GM19328 (cell line): ENCODE data around the gene CYSLTR1.
"Not testable (repeated sequence)": the region's sequence is repeated elsewhere in the genome, so short reads cannot be mapped to it uniquely, and the experiment has no call there.

Source experiments
- ATAC-seq: cut with Tn5 transposase; IDR thresholded peaks from one replicate; pipeline ENCODE4 v1.9.1; 2021; ENCODE audit warnings: mild to moderate bottlenecking, moderate library complexity; ENCODE audit not compliant: unreplicated experiment

CYSLTR1 gene, protein sequence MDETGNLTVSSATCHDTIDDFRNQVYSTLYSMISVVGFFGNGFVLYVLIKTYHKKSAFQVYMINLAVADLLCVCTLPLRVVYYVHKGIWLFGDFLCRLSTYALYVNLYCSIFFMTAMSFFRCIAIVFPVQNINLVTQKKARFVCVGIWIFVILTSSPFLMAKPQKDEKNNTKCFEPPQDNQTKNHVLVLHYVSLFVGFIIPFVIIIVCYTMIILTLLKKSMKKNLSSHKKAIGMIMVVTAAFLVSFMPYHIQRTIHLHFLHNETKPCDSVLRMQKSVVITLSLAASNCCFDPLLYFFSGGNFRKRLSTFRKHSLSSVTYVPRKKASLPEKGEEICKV

DNA sequence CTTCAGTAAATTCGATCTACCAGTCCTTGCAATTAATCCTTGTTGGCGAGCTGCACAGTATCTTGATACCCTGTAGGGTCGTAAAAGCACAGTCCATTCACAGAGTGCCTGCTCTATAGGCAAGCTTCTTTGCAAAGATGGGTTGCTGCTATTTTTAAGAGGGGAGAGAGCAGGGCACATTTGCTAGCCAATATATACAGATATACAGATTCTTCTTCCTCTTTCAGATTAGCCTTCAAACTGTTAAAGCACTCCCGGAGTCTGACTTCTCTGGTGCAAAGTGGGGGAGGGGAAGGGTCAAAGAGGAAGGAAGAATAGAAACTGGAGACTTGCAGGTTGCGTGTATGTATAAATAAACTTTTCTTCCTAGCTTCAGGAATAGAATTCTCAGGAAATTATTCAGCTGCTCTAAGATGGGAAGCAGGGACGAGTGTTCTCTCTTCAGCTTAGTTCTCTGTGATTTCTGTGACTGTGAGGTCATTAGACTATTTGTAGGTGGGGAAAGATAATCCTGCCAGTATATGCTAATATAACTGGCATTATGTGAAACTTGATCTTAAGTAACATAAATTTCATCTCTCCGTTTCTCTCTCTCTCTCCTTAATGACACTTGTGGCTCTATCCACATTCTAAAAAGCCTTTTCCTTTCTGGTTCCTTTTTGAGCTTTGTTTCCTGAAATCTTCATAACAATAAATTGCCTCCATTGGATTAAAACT is at the start of gene CYSLTR1:
Gene CYSLTR1 (minus strand): TSS at position 242 of the 717 bp plus-strand sequence. CDS start 53,865 bp downstream, outside the sequence.
- ATAC-seq, result peak; percentile 48

DNA sequence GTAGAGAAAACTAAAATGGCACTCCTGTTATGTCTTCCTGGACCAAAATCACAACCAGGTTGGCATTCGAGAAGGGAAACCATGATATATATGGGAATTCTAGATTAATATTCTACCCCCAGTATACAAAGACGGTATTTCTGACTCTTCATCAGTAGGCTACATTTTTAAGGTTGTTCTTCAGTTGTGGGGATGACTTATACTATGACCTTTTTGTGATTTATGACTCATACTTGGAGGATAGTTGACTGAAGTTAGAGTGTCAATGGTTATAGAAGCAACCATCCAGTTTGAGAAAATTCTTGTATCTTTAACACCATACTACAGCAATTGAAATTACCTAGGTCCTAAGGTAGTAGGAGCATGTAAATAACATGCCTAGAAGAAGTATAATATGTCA is 49.8 kb upstream of the CYSLTR1 start:
- ATAC-seq, result no peak

DNA sequence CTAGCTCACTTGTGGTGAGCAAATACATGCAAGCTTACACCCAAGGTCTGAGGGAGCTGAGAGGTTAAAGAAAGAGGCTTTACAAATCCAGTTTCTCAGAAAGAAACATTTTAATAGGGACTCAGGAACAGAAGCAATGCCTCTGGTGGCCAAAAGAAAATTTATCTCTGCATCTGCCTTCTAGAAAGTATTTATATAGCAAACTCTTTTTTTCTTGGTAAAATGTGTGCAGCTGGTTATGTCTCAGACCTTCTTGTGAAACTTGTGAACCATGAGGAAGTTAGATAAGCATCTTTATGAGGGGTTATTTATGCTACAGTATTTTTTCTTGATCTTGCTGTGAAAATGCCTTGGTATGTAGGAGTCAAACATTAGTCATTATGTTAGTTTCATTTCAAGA is 48.5 kb upstream of the CYSLTR1 start:
- ATAC-seq, result no peak

DNA sequence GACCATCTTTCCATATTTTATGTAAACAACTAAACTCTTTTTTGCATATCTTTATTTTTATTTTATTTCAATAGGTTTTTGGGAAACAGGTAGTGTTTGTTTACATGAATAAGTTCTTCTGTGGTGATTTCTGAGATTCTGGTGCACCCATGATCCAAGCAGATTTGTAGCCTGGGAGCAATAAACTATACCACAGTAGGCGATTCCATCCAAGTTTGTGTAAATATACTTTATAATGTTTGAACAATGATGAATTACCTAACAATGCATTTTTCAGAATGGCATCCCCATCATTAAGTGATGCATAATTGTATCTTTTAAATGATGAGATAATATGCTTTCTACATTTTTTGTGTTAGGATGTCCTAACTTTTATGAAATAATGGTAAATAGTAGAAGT is 39.2 kb upstream of the CYSLTR1 start:
- ATAC-seq, result no peak

DNA sequence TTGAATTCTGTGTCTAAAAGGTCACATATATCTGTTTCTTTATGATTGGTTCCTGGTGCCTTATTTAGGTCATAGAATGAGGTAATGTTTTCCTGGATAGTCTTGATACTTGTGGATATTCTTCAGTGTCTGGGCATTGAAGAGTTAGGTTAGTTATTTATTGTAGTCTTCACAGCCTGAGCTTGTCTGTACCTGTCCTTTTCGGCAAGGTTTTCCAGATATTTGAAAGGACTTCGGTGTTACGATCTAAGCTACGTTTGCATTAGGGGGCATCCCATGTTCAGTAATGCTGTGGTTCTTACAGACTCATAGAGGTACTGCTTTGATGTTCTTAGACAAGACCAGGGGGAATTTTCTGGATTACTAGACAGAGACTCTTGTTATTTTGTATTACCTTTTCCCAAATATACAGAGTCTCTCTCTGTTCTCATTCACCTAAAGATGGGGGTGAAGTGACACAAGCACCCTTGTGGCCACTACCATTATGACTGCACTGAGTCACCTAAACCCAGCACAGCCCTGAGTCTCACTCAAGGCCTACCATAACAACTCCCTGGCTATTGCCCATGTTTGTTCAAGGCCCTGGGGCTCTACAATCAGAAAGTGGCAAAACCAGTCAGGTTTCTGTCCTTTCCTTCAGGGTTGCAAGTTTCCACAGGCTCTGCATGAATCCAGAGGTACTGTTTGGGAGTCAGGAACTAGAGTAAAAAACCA is 30.1 kb upstream of the CYSLTR1 start:
- no peak for ATAC-seq

DNA sequence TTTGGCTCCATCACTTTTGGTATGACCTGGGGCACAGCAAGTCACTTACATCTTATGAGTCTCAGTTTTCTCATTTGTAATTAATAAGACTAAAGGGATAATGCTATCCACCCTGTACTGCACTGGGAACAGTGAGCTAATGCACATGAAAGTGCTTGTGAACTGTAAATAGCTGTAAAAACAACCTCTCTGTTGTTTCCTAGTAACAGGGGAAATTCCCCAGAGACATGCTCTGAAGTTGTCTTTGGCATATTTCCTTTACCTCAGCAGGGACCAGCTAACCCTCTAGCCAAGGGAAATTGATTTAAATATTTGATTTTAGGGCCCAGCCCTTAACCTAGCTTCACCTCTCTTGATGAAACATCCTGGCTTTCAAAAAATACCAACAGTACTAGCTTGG is 6.1 kb upstream of the CYSLTR1 start:
- ATAC-seq, result peak; percentile 58

DNA sequence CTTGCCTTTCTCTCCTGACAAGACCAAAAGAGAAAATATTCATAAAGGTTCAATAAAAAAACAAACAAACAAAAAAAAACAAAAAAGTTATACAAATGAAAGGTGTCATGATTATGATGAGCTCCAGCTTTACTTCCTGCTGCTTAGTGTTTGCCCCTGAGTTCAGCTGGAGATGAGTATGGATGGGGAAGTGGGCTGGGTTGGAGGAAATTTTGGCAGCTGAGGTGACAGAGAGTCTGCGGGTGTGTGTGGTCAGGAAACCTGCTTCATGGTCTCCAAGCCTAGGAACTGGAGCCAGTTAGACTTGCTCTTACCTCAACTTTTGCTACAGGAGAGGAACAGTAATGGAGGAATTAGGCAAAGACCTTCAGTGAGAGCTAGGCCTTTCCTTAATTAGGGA is 4.3 kb upstream of the CYSLTR1 start:
- no peak for ATAC-seq

DNA sequence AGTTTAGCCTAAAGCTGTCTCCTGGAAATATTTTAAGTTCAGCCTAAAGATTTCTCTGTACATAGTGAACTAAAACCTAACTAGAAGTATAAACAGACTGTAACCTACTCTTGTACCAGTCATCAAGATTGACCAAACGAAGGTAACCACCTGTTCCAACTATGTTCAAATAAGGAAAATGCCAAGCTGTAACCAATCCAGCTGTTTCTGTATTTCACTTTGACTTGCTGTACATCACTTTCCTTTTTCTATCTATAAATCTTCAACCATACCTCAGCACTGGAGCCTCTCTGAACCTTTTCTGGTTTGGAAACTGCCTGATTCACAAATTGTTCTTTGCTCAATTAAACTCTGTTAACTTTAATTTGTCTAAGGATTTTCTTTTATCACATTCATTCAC is 3.1 kb upstream of the CYSLTR1 start:
- ATAC-seq, result no peak

DNA sequence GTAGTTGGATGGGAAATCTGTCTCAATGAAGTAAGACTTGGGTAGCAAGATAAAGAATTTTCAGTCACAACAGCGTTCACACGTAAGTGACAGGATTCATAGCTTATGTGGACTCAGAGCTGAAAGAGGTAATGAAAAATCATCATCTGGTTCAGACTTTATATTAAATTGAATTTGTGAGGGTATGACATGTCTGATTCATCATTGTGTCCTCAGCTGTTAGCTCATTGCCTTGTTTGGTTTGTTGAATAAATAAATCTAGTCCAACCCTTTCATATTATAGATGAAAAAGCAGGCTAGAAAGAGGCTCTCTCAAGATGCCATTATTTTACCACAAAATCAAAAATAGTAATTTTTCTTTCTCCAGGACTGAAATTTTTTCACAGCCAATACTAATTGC is 2.7 kb upstream of the CYSLTR1 start:
- ATAC-seq, result no peak

DNA sequence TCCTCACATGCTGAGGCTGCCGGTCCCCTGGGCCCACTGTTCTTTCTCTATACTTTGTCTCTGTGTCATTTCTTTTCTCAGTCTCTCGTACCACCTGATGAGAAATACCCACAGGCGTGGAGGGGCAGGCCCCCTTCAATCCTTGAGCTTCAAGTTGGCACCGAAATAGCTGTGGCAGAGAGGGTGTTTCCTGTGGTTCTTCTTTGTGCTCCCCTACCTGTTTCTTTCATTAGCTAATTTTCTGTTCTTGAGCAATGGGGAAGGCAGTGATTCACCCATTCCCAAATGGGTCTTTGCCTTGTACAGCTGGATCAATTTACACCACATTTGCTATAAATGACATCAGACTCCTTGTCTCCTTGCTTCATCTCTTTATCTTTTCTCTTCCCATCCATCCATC is 2.1 kb upstream of the CYSLTR1 start:
- ATAC-seq, result no peak

DNA sequence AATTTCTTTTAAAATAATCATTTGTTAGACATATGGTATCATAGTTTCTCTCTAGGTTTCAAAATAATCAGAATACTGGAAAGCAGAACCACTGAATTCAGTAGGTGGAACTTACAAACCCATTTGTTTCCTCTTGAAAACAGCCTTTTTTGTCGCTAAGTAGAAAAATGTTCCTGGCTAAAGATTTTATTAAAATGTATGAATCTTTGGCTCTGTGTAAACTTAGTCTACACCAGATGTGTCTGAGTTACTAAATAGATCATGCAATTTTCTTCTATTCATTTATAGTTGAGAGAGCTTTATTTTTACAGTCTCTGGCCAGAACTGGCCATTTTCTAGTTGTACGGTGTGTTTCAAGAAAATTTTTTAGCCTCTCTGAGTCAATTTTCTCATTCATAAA is 1.0 kb downstream of the CYSLTR1 start:
- ATAC-seq, result no peak

DNA sequence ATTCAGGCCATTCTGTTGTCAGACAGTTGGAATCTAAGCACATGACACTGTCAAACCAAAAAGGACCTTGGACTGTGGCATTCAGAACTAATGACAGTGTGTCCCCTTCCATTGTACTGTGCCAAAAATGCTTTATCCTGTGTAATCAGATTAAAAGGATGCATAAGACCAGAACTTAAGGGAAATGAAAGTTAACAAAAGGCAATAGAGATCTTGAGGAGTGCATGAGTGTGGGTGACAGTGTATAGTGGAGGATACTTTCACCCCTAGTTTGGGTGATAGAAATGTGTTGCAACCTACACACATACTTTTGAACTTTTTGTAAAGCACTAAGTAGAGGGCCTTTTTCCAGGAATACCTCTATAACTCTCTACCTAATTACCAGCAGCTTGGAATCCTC is 4.5 kb downstream of the CYSLTR1 start:
- ATAC-seq, result no peak

DNA sequence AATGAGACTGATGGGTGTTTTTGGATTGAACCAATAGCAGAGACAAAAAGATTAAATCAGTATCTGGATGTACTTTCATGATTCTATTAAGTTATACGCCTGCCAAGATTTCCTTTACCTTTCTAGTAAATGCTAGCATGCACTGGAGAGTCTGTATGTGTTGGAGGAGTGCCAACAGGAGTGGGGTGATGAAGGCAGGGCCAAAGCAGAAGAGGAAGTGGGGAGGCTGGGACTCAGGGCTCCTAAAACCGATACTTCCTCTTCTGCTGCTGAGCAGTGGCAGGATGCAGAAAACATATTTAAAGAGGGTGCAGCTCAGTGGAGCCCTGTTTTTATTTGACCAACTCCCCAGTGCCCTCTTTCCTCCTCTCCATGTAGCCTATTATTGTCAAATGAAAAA is 5.6 kb downstream of the CYSLTR1 start:
- ATAC-seq, result peak; percentile 94

DNA sequence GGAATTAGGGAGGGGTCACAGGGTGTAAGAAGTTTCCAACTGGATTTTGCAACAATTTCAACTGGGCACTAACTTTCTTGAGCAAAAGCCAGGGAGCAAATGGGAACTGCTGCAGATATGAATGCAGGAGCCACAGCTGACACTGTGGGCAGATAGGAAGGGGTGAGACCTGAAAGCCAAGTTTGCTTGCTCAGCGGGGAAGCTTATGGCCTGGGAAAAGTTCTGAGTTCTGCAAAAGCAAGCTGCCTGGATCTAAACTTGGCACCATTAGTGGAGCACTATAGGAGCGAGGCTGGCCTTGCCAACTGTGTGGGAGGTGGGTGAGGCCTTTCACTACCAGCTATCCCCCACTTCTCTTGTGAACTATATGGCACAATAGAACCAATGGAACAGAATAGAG is 11.1 kb downstream of the CYSLTR1 start:
- no peak for ATAC-seq

DNA sequence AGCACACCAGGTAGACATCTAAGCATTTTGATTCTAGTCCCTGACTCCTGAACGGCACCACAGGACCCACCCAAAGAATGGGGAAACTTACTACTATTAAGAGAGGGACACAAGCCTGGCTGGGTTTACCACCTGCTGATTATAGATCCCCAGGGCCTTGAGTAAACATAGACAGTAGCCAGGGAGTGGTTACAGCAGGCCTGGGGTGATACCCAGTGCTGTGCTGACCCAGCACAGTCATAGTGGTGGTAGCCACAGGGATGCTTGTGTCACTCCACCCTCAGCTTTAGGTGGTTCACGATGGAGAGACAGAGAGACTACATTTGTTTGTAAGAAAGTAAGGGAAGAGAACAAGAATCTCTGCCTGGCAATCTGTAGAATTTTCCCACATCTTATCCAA is 11.7 kb downstream of the CYSLTR1 start:
- ATAC-seq, result no peak

DNA sequence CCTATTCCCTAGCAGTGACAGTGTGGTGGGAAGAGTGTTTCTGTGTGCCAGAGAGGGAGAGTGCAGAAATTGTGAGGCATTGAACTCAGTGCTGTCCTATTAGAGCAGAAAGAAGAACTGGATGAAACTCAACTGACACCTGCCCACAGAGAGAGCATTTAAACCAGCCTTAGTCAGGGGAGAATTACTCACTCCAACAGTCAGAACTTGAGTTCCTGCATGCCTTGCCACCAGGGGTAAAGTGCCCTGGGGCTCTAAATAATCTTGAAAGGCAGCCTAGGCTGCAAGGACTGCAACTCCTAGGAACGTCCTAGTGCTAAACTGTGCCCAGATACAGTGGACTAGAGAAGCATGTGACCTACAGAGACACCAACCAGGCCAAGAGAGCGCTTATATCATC is 12.8 kb downstream of the CYSLTR1 start:
- ATAC-seq, result no peak

DNA sequence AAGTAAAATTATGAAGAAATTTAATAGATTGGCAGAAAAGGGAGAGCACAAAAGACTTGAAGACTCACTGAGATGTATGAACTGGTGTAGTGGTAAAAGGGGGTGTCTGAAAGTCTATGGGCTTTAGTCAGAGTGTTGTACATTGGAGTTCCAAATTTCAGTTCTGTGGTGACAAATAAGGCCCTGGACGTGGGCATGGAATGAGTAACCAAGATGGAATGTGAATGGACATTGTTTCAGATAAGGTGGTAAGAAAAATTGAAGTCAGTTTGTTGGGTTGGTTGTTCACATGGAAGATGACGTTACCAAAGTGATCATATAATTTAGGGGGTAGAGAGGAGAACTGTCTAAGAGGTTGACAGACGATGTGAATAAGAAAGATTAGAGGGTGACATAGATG is 13.9 kb downstream of the CYSLTR1 start:
- no peak for ATAC-seq

DNA sequence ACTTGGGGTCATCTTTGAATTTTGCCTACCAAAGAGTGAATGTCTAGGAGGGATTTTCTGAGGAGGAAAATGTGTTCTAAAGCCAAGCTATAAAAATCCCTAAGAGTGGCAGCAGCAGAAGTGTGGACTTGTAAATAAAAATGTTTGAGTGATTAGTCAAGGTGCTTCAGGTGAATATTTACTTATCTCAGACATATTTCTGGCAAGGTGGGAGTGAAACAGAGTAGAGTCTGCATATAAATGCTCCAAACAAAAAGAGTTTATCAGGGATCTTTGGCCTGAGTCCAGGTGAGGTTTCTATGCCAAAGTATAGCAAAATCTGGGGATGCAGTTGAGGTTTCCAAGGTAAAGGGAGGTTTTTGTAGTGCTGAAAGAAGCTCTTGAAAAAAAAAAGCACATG is 19.7 kb downstream of the CYSLTR1 start:
- ATAC-seq, result no peak

DNA sequence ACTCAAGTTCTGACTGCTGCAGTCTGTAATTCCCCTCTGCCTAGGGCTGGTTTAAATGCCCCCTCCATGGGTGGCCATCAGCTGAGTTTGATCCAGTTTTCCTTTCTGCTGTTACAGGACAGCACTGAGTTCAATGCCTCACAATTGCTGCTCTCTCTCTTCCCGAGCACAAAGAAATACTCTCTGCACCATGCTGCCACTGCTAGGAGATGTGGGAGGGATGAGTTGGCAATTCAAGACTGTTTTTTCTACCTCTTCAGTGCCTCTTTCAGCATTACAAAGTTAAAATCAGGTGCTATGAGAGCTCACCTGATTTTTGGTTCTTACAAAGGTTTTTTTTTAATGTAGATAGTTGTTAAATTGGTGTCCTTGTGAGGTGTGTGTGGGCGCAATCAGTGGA is 24.3 kb downstream of the CYSLTR1 start:
- no peak for ATAC-seq

DNA sequence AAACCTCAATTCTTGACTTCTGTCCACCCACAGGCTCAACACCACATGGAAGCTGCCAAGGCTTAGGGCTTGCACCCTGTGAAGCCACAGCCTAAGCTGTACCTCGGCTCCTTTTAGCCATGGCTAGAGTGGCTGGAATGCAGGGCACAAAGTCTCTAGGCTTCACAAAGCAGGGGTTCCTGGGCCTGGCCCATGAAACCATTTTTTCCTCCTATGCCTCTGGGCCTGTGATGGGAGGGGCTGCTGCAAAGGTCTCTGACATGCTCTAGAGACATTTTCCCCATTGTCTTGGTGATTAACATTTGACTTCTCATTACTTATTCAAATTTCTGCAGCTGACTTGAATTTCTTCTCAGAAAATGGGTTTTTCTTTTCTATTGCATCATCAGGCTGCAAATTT is 26.5 kb downstream of the CYSLTR1 start:
- ATAC-seq, result not testable (repeated sequence)

DNA sequence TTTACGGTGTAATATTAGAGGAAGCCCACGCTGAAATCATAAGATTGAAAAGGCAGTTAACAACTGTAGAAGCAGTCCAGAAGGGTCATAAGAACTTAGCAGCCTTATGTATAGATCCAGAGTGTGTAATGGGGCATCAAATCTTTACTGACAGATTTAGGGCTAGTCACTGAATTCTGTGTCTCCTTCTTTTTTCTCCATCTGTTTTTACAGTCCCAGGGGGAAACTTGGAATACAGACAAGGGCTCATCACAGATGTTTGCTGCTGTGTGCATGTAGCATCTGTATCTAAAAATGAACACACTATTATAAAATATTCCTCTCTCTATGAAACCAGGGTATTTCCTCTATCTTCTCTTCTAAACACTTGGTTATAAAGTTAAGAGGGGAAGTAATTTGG is 43.9 kb downstream of the CYSLTR1 start:
- ATAC-seq, result no peak

DNA sequence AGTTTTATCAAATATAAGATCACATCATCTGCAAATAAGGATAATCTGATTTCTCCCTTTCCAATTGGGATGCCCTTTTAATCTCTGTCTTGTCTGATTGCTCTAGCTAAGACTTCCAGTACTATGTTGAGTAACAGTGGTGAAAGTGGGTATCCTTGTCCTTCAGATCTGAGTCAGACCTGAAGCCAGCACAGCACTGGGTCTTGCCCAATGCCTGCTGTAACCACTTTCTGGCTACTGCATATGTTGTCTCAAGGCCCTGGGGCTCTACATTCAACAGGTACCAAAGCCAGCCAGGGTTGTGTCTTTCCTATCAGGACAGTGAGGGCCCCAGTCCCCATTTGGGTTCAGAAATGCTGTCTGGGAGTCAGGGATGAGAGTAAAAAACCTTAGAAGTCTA is 90.3 kb downstream of the CYSLTR1 start:
- no peak for ATAC-seq
